RWPE1 (cell line): Measurements from ENCODE around the gene TPD52L2.

Experiments
- CTCF ChIA-PET: fragments of 350-600 bp; sonication (Branson Sonifier 250); formaldehyde crosslinking; extraction: SDS; loops from one replicate; lab custom pipeline; 2021; lab: Yijun Ruan, JAX
- POLR2A ChIA-PET: fragments of 400-600 bp; formaldehyde crosslinking; extraction: SDS; loops from one replicate; lab custom pipeline; 2020; ENCODE audit warnings: antibody characterized with exemption; ENCODE audit not compliant: low non-redundant PET; lab: Yijun Ruan, JAX
- DNase-seq: peaks from one replicate; pipeline ENCODE4 v3.0.0; 2012; ENCODE audit warnings: low spot score
- H3K27ac ChIP-seq: fragments of 450-650 bp; 2 replicates; pipeline ENCODE4 v1.5.1; 2017
- CTCF ChIP-seq: fragments of 450-650 bp; conservative IDR thresholded peaks from 2 replicates; pipeline ENCODE4 v1.5.1; 2017; ENCODE audit warnings: low read depth, mild to moderate bottlenecking

The TPD52L2 gene

GRCh38 chr20:63882257-63883200 is 17.5 kb downstream of the TPD52L2 start:
- DNase-seq: no peak
- peak overlapping the region; percentile 51 for H3K27ac ChIP-seq
- ChIA-PET POLR2A (no interaction called here), CTCF (interaction anchor here (0.8 kb wide), 1 partner anchor 8 kb away, joined by 3 read pairs; no protein-coding TSS in a partner anchor)
- TF ChIP-seq CTCF: no peak

- TF ChIP-seq CTCF: no peak
- no peak for DNase-seq
- ChIA-PET POLR2A (no interaction called here), CTCF (no interaction called here)
- H3K27ac ChIP-seq: peak overlapping the region; percentile 51
These were observed 18.1 kb downstream of the TPD52L2 start for GRCh38 chr20:63883201-63883593.

- ChIA-PET POLR2A (interaction anchor here (1.4 kb wide), 1 partner anchor 20 kb away, joined by 3 read pairs; the partner anchor contains the start of gene TPD52L2), CTCF (interaction anchor here (0.5 to 1.3 kb wide), 6 partner anchors 10 to 89 kb away, joined by 3 to 6 read pairs (median 4); no protein-coding TSS in a partner anchor)
- H3K27ac ChIP-seq: peak overlapping the region; percentile 51
- TF ChIP-seq CTCF: no peak
- no peak for DNase-seq
These were observed 19.6 kb downstream of the TPD52L2 start for GRCh38 chr20:63884506-63885263.

GRCh38 chr20:63885264-63886053 is 20.4 kb downstream of the TPD52L2 start:
- ChIA-PET CTCF (interaction anchor here (0.8 to 1.3 kb wide), 2 partner anchors 10 to 20 kb away, joined by 3 read pairs; no protein-coding TSS in a partner anchor), POLR2A (interaction anchor here (1.4 kb wide), 1 partner anchor 20 kb away, joined by 3 read pairs; the partner anchor contains the start of gene TPD52L2)
- peak overlapping the region; percentile 51 for H3K27ac ChIP-seq
- peak; percentile 55 for DNase-seq
- no peak for TF ChIP-seq CTCF

- POLR2A ChIA-PET: interaction anchor here (0.7 kb wide), 1 partner anchor 21 kb away, joined by 3 read pairs; the partner anchor contains the start of gene TPD52L2
- peak overlapping the region; percentile 51 for H3K27ac ChIP-seq
- no peak for DNase-seq
- CTCF ChIA-PET: no interaction called here
- no peak for TF ChIP-seq CTCF
These were observed 21.0 kb downstream of the TPD52L2 start for GRCh38 chr20:63886054-63886419.
